PFSK-1 (cell line): ENCODE results near the gene INPP5A.

Experiments used
- POLR2AphosphoS5 ChIP-seq: IDR thresholded peaks from 2 replicates; pipeline ENCODE4 v1.6.1; 2012; ENCODE audit warnings: low read depth, mild to moderate bottlenecking, control low read depth, low read length, moderate library complexity
- REST ChIP-seq, 2 experiments: IDR thresholded peaks; 2 replicates each; pipeline versions ENCODE4 v1.6.1 to v1.8.0; 2011 to 2012; ENCODE audit warnings: low read depth in 2 of 2, low read length in 2 of 2, control low read depth in 1 of 2, inconsistent platforms in 1 of 2, mild to moderate bottlenecking in 1 of 2, moderate library complexity in 1 of 2; ENCODE audit not compliant: insufficient read depth in 1 of 2
- SIN3A ChIP-seq: IDR thresholded peaks from 2 replicates; pipeline ENCODE4 v1.6.1; 2012; ENCODE audit warnings: mild to moderate bottlenecking, low read length, moderate library complexity, borderline replicate concordance; ENCODE audit not compliant: insufficient read depth

DNA sequence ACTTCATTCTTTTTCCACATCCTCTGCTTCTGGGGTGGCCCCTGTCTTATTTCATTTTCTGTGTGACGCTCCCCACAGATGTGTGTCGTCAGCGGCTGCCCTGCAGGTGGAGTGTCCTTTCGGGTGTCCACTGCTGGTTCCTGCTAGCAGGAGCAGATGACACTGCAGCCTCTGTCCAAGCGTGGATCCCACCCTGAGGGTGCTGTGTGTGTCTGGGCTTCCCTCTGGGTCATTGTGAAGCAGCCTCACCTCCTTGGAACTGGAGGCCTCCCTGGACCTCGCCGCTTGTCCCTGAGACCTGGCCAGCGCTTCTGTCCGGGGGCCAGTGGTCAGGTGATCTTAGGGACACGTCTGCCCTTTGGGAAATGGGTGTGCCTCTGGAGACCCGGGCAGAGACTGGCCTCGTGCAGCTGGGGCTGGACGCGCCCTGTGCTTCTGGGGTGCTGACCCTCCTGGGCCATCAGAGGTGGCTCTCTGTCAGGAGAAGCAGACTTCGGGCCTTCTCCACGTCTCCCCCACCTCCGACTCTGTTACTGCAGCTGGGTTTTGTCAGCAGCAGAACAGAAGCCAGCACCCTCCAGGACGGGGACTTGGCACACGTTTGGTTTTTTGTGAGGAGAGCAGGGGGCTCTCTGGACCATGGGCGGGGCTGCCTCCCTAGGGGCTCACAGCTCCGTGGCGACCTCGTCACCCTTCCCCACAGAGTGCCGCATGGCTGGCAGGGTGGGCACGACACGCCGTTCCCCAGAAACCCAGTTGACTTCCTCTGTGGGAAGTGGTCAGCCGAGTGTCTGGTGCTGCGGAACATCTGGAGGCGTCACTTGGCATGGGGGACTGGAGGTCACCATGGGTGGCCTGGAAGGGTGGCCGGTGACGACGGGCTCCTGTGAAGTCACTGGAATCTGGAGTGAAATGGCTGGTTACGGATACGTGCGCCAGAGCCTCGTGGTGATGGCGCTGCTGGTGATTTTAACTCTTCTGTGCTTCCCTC is 48.4 kb downstream of the INPP5A start:
- TF ChIP-seq REST (IDR thresholded peaks at IDR 0.05; ENCODE audit: insufficient read depth in 1 of 2, low read depth in 2 of 2, low read length in 2 of 2) (no peak), POLR2AphosphoS5 (no peak), SIN3A (no peak)
